Activated naive CD8-positive, alpha-beta T cell treated with anti-CD3 and anti-CD28 coated beads, Interleukin-2, amount 10 ng/mL, durations not matched to agents 7 days and 5 days (primary cell): ENCODE measurements around the gene PRIM1. TPM values are rescaled to one million over a fixed set of nuclear protein-coding genes. Genes with fewer than 3 reads are reported as not detected.
A peak's percentile ranks its signal among the peaks of the same experiment; 100 is the strongest.
"Not testable (repeated sequence)": the region's sequence is repeated elsewhere in the genome, so short reads cannot be mapped to it uniquely, and the experiment has no call there.

Source experiments
- ATAC-seq: fragments of 150-1000 bp; cut with Tn5 transposase; one replicate; pipeline ENCODE4 v1.10.0; 2021; ENCODE audit warnings: low read depth, moderate library complexity
- POLR2A ChIA-PET: fragments of 350-600 bp; sonication (Branson Sonifier 250); formaldehyde crosslinking; loops from one replicate; lab custom pipeline; 2021; ENCODE audit warnings: antibody characterized with exemption; lab: Charles Lee
- DNase-seq: peaks from one replicate; pipeline ENCODE4 v3.0.0; 2021
- H3K27ac Mint-ChIP-seq: one replicate; pipeline ENCODE4 v1.8.0; 2022; ENCODE audit warnings: mild to moderate bottlenecking, mixed read lengths
- H3K27me3 Mint-ChIP-seq: one replicate; pipeline ENCODE4 v1.8.0; 2022; ENCODE audit warnings: mild to moderate bottlenecking, moderate library complexity, mixed read lengths
- H3K36me3 Mint-ChIP-seq: one replicate; pipeline ENCODE4 v1.8.0; 2021; ENCODE audit warnings: mild to moderate bottlenecking, mixed read lengths
- H3K4me1 Mint-ChIP-seq: one replicate; pipeline ENCODE4 v1.8.0; 2021; ENCODE audit warnings: mixed read lengths
- H3K4me3 Mint-ChIP-seq: one replicate; pipeline ENCODE4 v1.8.0; 2022; ENCODE audit warnings: mild to moderate bottlenecking, moderate library complexity, mixed read lengths
- H3K9me3 Mint-ChIP-seq: one replicate; pipeline ENCODE4 v1.8.0; 2021; ENCODE audit warnings: mixed read lengths
- total RNA-seq, 2 experiments: library from RNA; stranded (reverse); gene quantifications; one replicate each; pipeline ENCODE4 v1.2.3, GENCODE V29; 2021

Gene PRIM1
- total RNA-seq, 2 experiments from 2014 or later: 52.5 to 56.1 TPM

- Mint-ChIP-seq H3K4me3 (no peak overlapping the region), H3K36me3 (peaks cover 10% of the 10 kb centered on the region), H3K27me3 (no peaks in the 10 kb centered on the region), H3K9me3 (no peaks in the 10 kb centered on the region), H3K4me1 (peaks cover 25% of the 10 kb centered on the region), H3K27ac (no peak overlapping the region)
- POLR2A ChIA-PET: interaction anchor here (1.1 to 2.3 kb wide), 4 partner anchors 28 to 394 kb away, joined by 3 to 25 read pairs (median 4); partner anchors contain the start of genes NACA and STAT6
- ATAC-seq: no peak
- no peak for DNase-seq
Measured at GRCh38 chr12:56753566-56753965, 1.4 kb upstream of the PRIM1 start.

- ATAC-seq, H3K27ac Mint-ChIP-seq, H3K9me3 Mint-ChIP-seq, DNase-seq, H3K27me3 Mint-ChIP-seq: not testable (repeated sequence)
- POLR2A ChIA-PET: interaction anchor here (1.3 to 3.5 kb wide), 3 partner anchors 19 to 62 kb away, joined by 5 to 18 read pairs (median 10); partner anchors contain the start of genes NACA and PTGES3
- Mint-ChIP-seq H3K4me1 (peaks cover 40% of the 10 kb centered on the region), H3K4me3 (peak overlapping the region; percentile 95), H3K36me3 (peaks cover 21% of the 10 kb centered on the region)
Measured at GRCh38 chr12:56750596-56750995, 1.5 kb downstream of the PRIM1 start.

- Mint-ChIP-seq H3K4me1 (peaks cover 40% of the 10 kb centered on the region), H3K4me3 (peak overlapping the region; percentile 69), H3K9me3 (no peaks in the 10 kb centered on the region), H3K36me3 (peaks cover 23% of the 10 kb centered on the region), H3K27me3 (no peaks in the 10 kb centered on the region), H3K27ac (peak overlapping the region; percentile 73)
- POLR2A ChIA-PET: interaction anchor here (1.5 to 3.5 kb wide), 2 partner anchors 24 to 329 kb away, joined by 4 to 10 read pairs; partner anchors contain the start of genes NACA and NEMP1
- ATAC-seq (no peak), DNase-seq (no peak)
Measured at GRCh38 chr12:56749853-56750252, 2.3 kb downstream of the PRIM1 start.

DNA sequence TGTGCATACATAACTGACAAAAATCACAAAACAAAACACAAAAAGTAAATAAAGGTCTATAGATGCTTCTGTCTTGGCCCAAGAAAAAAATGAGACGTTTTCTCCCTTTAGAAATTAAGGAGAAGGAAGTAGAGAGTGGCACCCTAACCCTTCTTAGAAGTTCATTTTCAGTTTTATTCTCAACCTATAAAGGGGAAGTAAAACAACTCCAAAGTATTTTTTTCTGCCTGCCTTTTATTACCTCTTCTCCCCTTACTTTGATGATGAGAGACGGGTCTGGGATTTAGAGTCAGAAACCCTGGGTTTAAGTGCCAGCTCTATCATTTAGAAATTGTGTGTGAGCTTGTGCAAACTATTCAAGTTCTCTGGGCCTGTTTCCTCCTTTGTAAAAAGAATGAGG is 2.8 kb downstream of the PRIM1 start:
- DNase-seq (no peak), ATAC-seq (no peak)
- peaks cover 40% of the 10 kb centered on the region for H3K4me1 Mint-ChIP-seq
- no peaks in the 10 kb centered on the region for H3K9me3 Mint-ChIP-seq
- peaks cover 24% of the 10 kb centered on the region for H3K36me3 Mint-ChIP-seq
- H3K27me3 Mint-ChIP-seq: no peaks in the 10 kb centered on the region
- POLR2A ChIA-PET: interaction anchor here (0.6 to 3.5 kb wide), 4 partner anchors 10 to 362 kb away, joined by 3 to 10 read pairs (median 4); partner anchors contain the start of genes NACA, NEMP1 and STAT6
- H3K27ac Mint-ChIP-seq: peak overlapping the region; percentile 73
- H3K4me3 Mint-ChIP-seq: peak overlapping the region; percentile 69

- Mint-ChIP-seq H3K27ac (no peak overlapping the region), H3K9me3 (no peaks in the 10 kb centered on the region), H3K27me3 (no peaks in the 10 kb centered on the region), H3K36me3 (peaks cover 34% of the 10 kb centered on the region), H3K4me1 (peaks cover 14% of the 10 kb centered on the region), H3K4me3 (no peak overlapping the region)
- ATAC-seq (no peak), DNase-seq (no peak)
- POLR2A ChIA-PET: interaction anchor here (1.7 kb wide), 1 partner anchor 40 kb away, joined by 4 read pairs; the partner anchor contains the start of gene PTGES3
Measured at GRCh38 chr12:56728139-56728861, 23.8 kb downstream of the PRIM1 start.

- Mint-ChIP-seq H3K36me3 (peaks cover 34% of the 10 kb centered on the region), H3K4me3 (peak overlapping the region; percentile 97), H3K27ac (peak overlapping the region; percentile 94), H3K4me1 (peaks cover 33% of the 10 kb centered on the region)
- POLR2A ChIA-PET: interaction anchor here (0.6 to 2.8 kb wide), 16 partner anchors 8 to 390 kb away, joined by 3 to 90 read pairs (median 6); partner anchors contain the start of genes ATP5F1B, NEMP1, PRIM1 and PTGES3
- H3K9me3 Mint-ChIP-seq, H3K27me3 Mint-ChIP-seq, ATAC-seq, DNase-seq: not testable (repeated sequence)
Measured at GRCh38 chr12:56726196-56726675, 25.9 kb downstream of the PRIM1 start.

- DNase-seq (no peak), ATAC-seq (no peak)
- H3K9me3 Mint-ChIP-seq: no peaks in the 10 kb centered on the region
- H3K27me3 Mint-ChIP-seq: no peaks in the 10 kb centered on the region
- H3K4me3 Mint-ChIP-seq: peak overlapping the region; percentile 97
- peaks cover 31% of the 10 kb centered on the region for H3K36me3 Mint-ChIP-seq
- peak overlapping the region; percentile 94 for H3K27ac Mint-ChIP-seq
- POLR2A ChIA-PET: interaction anchor here (0.6 to 2.8 kb wide), 27 partner anchors 9 to 996 kb away, joined by 3 to 90 read pairs (median 4); partner anchors contain the start of genes ATP5F1B, NEMP1, PRIM1 and PTGES3
- H3K4me1 Mint-ChIP-seq: peaks cover 38% of the 10 kb centered on the region
Measured at GRCh38 chr12:56725723-56726102, 26.4 kb downstream of the PRIM1 start.

GRCh38 chr12:56724972-56725722 is 27.0 kb downstream of the PRIM1 start, which contains the start of gene NACA:
Gene NACA (minus strand): TSS chr12:56725299. CDS start chr12:56724521, 778 bp downstream.
- DNase-seq (peak; percentile 92), ATAC-seq (peak; percentile 96)
- peak within 1 kb of the TSS; percentile 94 for H3K27ac Mint-ChIP-seq
- H3K9me3 Mint-ChIP-seq: no peaks in the 10 kb centered on the region
- H3K4me1 Mint-ChIP-seq: peaks cover 44% of the 10 kb centered on the region
- POLR2A ChIA-PET: interaction anchor here (0.6 to 2.8 kb wide), 26 partner anchors 8 to 995 kb away, joined by 3 to 90 read pairs (median 4); partner anchors contain the start of genes ATP5F1B, NEMP1, PRIM1 and PTGES3
- peaks cover 37% of the 10 kb centered on the region for H3K36me3 Mint-ChIP-seq
- peak within 1 kb of the TSS; percentile 97 for H3K4me3 Mint-ChIP-seq
- H3K27me3 Mint-ChIP-seq: no peaks in the 10 kb centered on the region

GRCh38 chr12:56724701-56724971 is 27.5 kb downstream of the PRIM1 start:
- peak overlapping the region; percentile 97 for H3K4me3 Mint-ChIP-seq
- H3K27me3 Mint-ChIP-seq: no peaks in the 10 kb centered on the region
- H3K4me1 Mint-ChIP-seq: peaks cover 49% of the 10 kb centered on the region
- H3K36me3 Mint-ChIP-seq: peaks cover 39% of the 10 kb centered on the region
- no peaks in the 10 kb centered on the region for H3K9me3 Mint-ChIP-seq
- H3K27ac Mint-ChIP-seq: peak overlapping the region; percentile 94
- peak; percentile 1 for ATAC-seq
- DNase-seq: no peak
- POLR2A ChIA-PET: interaction anchor here (0.6 to 8.9 kb wide), 8 partner anchors 21 to 354 kb away, joined by 3 to 105 read pairs (median 10); partner anchors contain the start of genes ATP5F1B, NEMP1, PRIM1 and PTGES3

DNA sequence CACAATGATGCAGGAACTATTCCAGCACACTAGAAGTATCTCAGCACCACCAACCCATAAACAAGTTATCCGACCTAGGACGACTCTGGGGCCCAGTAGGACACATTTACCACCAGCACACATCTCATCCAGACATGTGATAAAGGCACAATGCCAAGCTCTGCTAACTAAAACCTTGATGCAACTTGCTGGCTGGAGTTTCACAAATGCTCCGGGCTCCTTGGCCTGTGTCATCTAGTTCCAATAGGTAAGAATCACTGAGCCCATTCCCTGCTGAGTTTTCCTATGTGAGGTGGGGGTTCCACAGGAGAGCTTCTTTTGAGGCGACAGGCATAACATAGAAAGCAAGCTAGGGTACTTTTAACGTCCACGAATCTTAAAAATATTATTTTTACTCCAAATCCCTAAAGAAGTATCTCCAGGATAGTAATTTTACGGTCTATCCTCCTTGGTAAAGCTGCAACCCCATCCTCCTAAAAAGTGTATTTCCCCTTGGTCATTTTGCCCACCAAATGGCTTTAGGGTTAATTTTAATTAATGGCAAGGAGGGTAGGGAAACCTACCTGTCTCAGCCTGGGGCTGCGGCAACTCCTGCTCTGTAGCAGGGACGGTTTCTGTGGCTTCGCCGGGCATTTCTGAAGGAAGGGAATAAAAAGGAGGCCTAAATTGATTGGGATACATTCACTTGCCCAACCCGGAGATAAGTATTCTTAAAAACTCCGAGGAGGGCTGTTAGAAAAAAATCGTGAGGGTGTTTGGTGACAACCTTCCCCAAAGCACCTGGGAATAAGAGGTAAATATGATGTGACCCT is 28.0 kb downstream of the PRIM1 start:
- POLR2A ChIA-PET: interaction anchor here (0.6 to 8.9 kb wide), 7 partner anchors 14 to 86 kb away, joined by 3 to 105 read pairs (median 4); partner anchors contain the start of genes PRIM1 and PTGES3
- peak overlapping the region; percentile 97 for H3K4me3 Mint-ChIP-seq
- H3K27me3 Mint-ChIP-seq: no peaks in the 10 kb centered on the region
- H3K27ac Mint-ChIP-seq: peak overlapping the region; percentile 94
- DNase-seq: no peak
- H3K9me3 Mint-ChIP-seq: no peaks in the 10 kb centered on the region
- H3K36me3 Mint-ChIP-seq: peaks cover 41% of the 10 kb centered on the region
- no peak for ATAC-seq
- peaks cover 55% of the 10 kb centered on the region for H3K4me1 Mint-ChIP-seq

GRCh38 chr12:56723352-56723751 is 28.8 kb downstream of the PRIM1 start:
- H3K4me1 Mint-ChIP-seq: peaks cover 60% of the 10 kb centered on the region
- no peaks in the 10 kb centered on the region for H3K27me3 Mint-ChIP-seq
- H3K27ac Mint-ChIP-seq: peak overlapping the region; percentile 94
- H3K4me3 Mint-ChIP-seq: peak overlapping the region; percentile 97
- no peaks in the 10 kb centered on the region for H3K9me3 Mint-ChIP-seq
- ATAC-seq: no peak
- POLR2A ChIA-PET: interaction anchor here (0.8 to 8.9 kb wide), 5 partner anchors 13 to 88 kb away, joined by 3 to 105 read pairs (median 4); partner anchors contain the start of genes PRIM1 and PTGES3
- H3K36me3 Mint-ChIP-seq: peaks cover 46% of the 10 kb centered on the region
- DNase-seq: no peak

- ATAC-seq (no peak), DNase-seq (no peak)
- Mint-ChIP-seq H3K4me3 (peak overlapping the region; percentile 97), H3K9me3 (no peaks in the 10 kb centered on the region), H3K4me1 (peaks cover 60% of the 10 kb centered on the region), H3K27ac (peak overlapping the region; percentile 86), H3K27me3 (no peaks in the 10 kb centered on the region), H3K36me3 (peaks cover 44% of the 10 kb centered on the region)
- POLR2A ChIA-PET: interaction anchor here (0.6 to 8.9 kb wide), 3 partner anchors 36 to 97 kb away, joined by 3 to 105 read pairs (median 5); partner anchors contain the start of gene PTGES3
Measured at GRCh38 chr12:56722832-56723231, 29.3 kb downstream of the PRIM1 start.
